ENCODE data around the gene RMDN2. TPM values are rescaled to one million over a fixed set of nuclear protein-coding genes. Genes with fewer than 3 reads are reported as not detected.
"Not testable (repeated sequence)": the region's sequence is repeated elsewhere in the genome, so short reads cannot be mapped to it uniquely, and the experiment has no call there.

The RMDN2 gene
- total RNA-seq, 3 donors from 2014 or later, result 9.8 to 14.4 (median 11.5) TPM

DNA sequence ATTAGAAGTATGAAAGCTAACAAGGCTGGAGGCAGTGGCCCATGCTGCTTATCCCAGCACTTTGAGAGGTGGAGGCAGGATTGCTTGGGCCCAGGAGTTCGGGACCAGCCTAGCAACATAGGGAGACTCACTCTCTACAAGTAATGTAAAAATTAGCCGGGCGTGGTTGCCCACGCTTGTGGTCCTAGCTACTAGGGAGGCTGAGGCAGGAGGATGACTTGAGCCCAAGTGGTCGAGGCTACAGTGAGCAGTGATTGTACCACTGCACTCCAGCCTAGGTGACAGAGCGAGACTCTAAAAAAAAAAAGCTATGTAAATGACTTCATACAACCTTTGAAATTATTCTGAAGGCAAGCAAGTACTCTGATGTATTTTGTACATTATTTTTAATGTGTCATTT is 1.5 kb downstream of the RMDN2 start:
- Histone ChIP-seq H3K4me3 (no peak overlapping the region), H3K27me3 (no peaks in the 10 kb centered on the region), H3K4me1 (no peaks in the 10 kb centered on the region), H3K27ac (no peak overlapping the region), H3K36me3 (no peaks in the 10 kb centered on the region), H3K9me3 (no peaks in the 10 kb centered on the region)
- TF ChIP-seq POLR2A (IDR thresholded peaks at IDR 0.05), result no peak
- no peak for TF ChIP-seq POLR2AphosphoS5 (IDR thresholded peaks at IDR 0.05)
- intact Hi-C loops (cut with DNase I; ENCODE audit: low total_unique reads), result no loop called here
- DNase-seq (ENCODE audit: low spot score in 2 of 2), result no peak

DNA sequence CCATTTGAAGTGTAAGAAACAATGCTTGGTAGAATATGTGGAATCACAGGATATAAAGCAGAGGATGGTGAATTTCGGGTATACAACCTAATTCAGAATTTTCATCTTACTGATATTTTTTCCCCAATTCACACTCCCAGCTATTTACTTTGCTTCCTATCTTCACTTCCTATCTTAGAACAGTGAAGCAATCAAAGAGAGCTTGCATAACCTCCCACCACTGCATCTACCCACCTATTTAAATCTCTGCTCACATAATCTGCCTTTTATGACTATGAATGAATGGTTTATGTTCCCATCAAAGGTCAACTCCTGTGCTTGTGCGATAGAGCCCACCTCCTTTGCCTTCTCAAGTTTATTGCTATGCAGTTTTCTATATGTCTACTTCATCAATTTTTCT is 3.3 kb downstream of the RMDN2 start:
- H3K9me3 ChIP-seq, result no peaks in the 10 kb centered on the region
- H3K27me3 ChIP-seq, result no peaks in the 10 kb centered on the region
- no peak overlapping the region for H3K4me3 ChIP-seq
- intact Hi-C loops (cut with DNase I; ENCODE audit: low total_unique reads), result no loop called here
- DNase-seq (ENCODE audit: low spot score in 2 of 2), result no peak
- TF ChIP-seq, protein P1, sequence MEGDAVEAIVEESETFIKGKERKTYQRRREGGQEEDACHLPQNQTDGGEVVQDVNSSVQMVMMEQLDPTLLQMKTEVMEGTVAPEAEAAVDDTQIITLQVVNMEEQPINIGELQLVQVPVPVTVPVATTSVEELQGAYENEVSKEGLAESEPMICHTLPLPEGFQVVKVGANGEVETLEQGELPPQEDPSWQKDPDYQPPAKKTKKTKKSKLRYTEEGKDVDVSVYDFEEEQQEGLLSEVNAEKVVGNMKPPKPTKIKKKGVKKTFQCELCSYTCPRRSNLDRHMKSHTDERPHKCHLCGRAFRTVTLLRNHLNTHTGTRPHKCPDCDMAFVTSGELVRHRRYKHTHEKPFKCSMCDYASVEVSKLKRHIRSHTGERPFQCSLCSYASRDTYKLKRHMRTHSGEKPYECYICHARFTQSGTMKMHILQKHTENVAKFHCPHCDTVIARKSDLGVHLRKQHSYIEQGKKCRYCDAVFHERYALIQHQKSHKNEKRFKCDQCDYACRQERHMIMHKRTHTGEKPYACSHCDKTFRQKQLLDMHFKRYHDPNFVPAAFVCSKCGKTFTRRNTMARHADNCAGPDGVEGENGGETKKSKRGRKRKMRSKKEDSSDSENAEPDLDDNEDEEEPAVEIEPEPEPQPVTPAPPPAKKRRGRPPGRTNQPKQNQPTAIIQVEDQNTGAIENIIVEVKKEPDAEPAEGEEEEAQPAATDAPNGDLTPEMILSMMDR (IDR thresholded peaks at IDR 0.05), result no peak
- no peak for TF ChIP-seq POLR2AphosphoS5 (IDR thresholded peaks at IDR 0.05)
- TF ChIP-seq POLR2A (IDR thresholded peaks at IDR 0.05), result no peak
- no peaks in the 10 kb centered on the region for H3K36me3 ChIP-seq
- H3K4me1 ChIP-seq, result no peaks in the 10 kb centered on the region
- no peak overlapping the region for H3K27ac ChIP-seq

DNA sequence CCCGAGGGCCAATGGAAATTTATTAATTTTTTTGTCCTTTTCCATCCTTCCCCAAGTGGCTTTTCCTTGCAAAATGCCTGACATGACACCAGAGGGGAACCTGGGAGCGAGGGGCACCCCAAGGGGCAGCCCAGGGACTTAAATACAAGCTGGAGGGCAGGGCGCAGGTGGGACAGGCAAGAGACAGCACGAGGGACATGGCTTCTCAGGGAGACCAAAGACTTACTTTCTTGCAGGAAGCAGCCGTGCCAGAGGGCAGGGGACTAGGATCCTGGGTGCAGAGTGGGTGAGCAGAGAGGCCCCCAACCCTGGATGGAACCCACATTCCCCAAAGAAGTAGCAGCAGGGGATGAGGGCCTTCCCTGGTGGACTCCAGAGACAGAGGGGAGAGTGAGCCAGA is 5.3 kb downstream of the RMDN2 start:
- H3K4me3 ChIP-seq; H3K4me1 ChIP-seq; intact Hi-C loops (cut with DNase I; ENCODE audit: low total_unique reads); H3K9me3 ChIP-seq; H3K27me3 ChIP-seq; H3K36me3 ChIP-seq; H3K27ac ChIP-seq; DNase-seq (ENCODE audit: low spot score in 2 of 2): not testable (repeated sequence)

GRCh38 chr2:37932873-37933272 is 7.8 kb downstream of the RMDN2 start:
- intact Hi-C loops (cut with DNase I; ENCODE audit: low total_unique reads); H3K36me3 ChIP-seq; H3K27me3 ChIP-seq; H3K9me3 ChIP-seq; H3K4me3 ChIP-seq; H3K27ac ChIP-seq; DNase-seq (ENCODE audit: low spot score in 2 of 2); H3K4me1 ChIP-seq: not testable (repeated sequence)

- no peaks in the 10 kb centered on the region for H3K36me3 ChIP-seq
- H3K27ac ChIP-seq, result no peak overlapping the region
- TF ChIP-seq, protein P1 (IDR thresholded peaks at IDR 0.05), result no peak
- TF ChIP-seq POLR2A (IDR thresholded peaks at IDR 0.05), result no peak
- TF ChIP-seq POLR2AphosphoS5 (IDR thresholded peaks at IDR 0.05), result no peak
- H3K9me3 ChIP-seq, result peaks cover 0 to 6% of the 10 kb centered on the region in 2 donors
- no peaks in the 10 kb centered on the region for H3K4me1 ChIP-seq
- H3K4me3 ChIP-seq, result no peak overlapping the region
- no peak for DNase-seq (ENCODE audit: low spot score in 2 of 2)
- no peaks in the 10 kb centered on the region for H3K27me3 ChIP-seq
- intact Hi-C loops (cut with DNase I; ENCODE audit: low total_unique reads), result no loop called here
These were observed 9.8 kb downstream of the RMDN2 start for GRCh38 chr2:37934591-37935513.

DNA sequence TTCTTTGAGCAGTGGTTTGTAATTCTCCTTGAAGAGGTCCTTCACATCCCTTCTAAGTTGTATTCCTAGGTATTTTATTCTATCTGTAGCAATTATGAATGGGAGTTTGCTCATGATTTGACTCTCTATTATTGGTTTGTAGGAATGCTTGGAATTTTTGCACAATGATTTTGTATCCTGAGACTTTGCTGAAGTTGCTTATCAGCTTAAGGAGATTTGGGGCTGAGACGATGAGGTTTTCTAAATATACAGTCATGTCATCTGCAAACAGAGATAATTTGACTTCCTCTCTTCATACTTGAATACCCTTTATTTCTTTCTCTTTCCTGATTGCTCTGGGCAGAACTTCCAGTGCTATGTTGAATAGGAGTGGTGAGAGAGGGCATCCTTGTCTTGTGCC is 12.5 kb downstream of the RMDN2 start:
- not testable (repeated sequence) for H3K27ac ChIP-seq

DNA sequence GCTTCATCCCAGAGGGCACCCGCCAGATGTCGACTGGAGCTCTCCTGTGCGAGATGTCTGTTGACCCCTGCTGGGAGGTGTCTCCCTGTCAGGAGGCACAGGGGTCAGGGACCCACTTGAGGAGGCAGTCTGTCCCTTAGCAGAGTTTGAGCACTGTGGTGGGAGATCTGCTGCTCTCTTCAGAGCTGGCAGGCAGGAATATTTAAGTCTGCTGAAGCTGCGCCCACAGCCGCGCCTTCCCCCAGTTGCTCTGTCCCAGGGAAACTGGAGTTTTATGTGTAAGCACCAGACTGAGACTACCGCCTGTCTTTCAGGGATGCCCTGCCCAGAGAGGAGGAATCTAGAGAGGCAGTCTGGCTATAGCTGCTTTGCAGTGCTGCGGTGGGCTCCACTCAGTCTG is 16.2 kb downstream of the RMDN2 start:
- H3K4me1 ChIP-seq; intact Hi-C loops (cut with DNase I; ENCODE audit: low total_unique reads); H3K4me3 ChIP-seq; H3K36me3 ChIP-seq; H3K9me3 ChIP-seq; H3K27me3 ChIP-seq; DNase-seq (ENCODE audit: low spot score in 2 of 2); H3K27ac ChIP-seq: not testable (repeated sequence)

More for the DNA sequence above, 12.5 kb downstream of the RMDN2 start:
- H3K9me3 ChIP-seq; H3K4me1 ChIP-seq; DNase-seq (ENCODE audit: low spot score in 2 of 2); H3K36me3 ChIP-seq; H3K27me3 ChIP-seq; intact Hi-C loops (cut with DNase I; ENCODE audit: low total_unique reads); H3K4me3 ChIP-seq: not testable (repeated sequence)

Data from breast epithelium (tissue), 4 donors.